Testis (tissue), 2 donors: ENCODE measurements around the gene GBP1.

Experiments used
- POLR2A ChIP-seq: fragments of 450-650 bp; IDR thresholded peaks from one replicate; pipeline ENCODE4 v1.6.1; 2017; ENCODE audit warnings: antibody characterized with exemption, mild to moderate bottlenecking, moderate library complexity
- TF ChIP-seq, protein P1 (sequence below), 3 experiments: fragments of 450-650 bp in 2 of 3; fragments of 200-600 bp in 1 of 3; sonication (generic) in 1 of 3; IDR thresholded peaks; one replicate each; pipeline ENCODE4 v1.5.1; 2016 to 2019; ENCODE audit warnings: antibody characterized with exemption in 3 of 3, mild to moderate bottlenecking in 2 of 3, moderate library complexity in 1 of 3

GRCh38 chr1:89040315-89040626, 24.7 kb downstream of the GBP1 start:
- TF ChIP-seq, protein P1, sequence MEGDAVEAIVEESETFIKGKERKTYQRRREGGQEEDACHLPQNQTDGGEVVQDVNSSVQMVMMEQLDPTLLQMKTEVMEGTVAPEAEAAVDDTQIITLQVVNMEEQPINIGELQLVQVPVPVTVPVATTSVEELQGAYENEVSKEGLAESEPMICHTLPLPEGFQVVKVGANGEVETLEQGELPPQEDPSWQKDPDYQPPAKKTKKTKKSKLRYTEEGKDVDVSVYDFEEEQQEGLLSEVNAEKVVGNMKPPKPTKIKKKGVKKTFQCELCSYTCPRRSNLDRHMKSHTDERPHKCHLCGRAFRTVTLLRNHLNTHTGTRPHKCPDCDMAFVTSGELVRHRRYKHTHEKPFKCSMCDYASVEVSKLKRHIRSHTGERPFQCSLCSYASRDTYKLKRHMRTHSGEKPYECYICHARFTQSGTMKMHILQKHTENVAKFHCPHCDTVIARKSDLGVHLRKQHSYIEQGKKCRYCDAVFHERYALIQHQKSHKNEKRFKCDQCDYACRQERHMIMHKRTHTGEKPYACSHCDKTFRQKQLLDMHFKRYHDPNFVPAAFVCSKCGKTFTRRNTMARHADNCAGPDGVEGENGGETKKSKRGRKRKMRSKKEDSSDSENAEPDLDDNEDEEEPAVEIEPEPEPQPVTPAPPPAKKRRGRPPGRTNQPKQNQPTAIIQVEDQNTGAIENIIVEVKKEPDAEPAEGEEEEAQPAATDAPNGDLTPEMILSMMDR (IDR thresholded peaks at IDR 0.05): no peak
- TF ChIP-seq POLR2A: no peak
